Posterior cingulate gyrus (tissue), 11 donors: ENCODE measurements around the gene PPP1R36.

Experiments used
- DNase-seq, 10 donors: peaks; one replicate each; pipeline versions ENCODE4 v3.0.0 to v3.0.0-alpha.2; 2020 to 2021; ENCODE audit warnings: mixed read lengths in 3 of 10
- intact Hi-C: fragments of 100-400 bp; cut with DNase I; formaldehyde crosslinking; loops from one replicate; pipeline ENCODE4 v1.15.1; 2023

The PPP1R36 gene, protein sequence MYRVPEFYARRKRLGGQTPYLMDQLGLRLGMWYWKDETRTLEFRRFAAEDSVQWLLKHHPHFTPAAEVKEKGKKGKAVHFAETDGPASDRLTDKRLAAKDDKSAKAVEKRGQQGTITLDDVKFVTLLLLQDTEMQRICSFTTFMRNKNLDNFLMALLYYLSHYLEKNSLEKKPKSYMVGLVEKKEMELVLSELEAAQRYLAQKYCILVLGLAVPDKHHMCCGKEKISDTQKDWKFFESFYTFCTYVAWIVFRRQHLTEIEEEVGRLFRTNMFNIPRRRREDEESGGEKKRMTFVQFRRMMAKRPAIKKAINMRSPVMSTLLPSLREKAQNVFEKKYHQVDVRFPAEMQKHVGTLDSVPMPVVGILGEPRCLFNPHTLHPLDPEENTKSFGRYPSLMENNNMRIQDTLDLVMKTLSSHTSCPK

DNA sequence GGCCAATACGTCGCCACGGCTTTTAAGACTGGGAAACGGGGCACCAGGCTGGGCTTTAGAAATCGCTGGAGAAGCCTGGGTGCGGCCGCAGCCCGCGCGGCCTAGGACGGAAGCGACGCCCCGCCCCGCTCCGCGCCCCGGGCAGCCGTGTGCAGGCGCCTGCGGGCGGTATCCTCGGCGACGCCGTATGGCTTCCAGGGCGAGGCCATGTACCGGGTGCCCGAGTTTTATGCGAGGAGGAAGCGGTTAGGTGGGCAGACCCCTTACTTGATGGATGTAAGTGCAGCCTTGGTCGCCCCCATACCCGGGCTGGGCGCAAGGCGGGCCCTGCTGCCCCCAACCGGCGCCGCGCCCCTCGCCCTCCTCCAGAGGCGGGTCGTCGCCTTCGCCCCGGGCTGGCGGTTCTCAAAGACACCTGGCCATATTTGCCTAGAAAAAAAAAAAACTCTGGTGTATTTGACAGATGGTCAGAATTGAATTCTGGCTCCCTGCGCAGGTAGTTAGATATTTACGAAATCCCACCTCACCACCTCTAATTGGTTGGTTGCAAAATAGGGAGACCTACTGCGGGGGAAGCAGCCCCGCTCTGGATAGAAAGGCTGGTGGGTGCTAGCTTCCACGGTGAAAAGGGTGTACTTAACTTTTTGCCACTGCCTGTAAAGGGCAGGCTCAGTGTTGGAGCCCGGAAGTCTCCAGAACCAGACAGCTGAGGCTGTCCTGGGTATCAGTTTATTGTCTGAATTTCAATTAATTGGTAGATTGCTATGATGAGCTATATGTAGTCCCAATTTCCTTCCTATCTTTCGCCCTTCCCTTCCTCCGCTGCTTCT, at the start of gene PPP1R36:
TSS of gene PPP1R36 (plus strand) at position 171 of the 830 bp plus-strand sequence. CDS start at position 208, 37 bp downstream.
- peak in 2 of 10 donors; percentile 47 to 79 for DNase-seq
- intact Hi-C loops, result no loop called here

DNA sequence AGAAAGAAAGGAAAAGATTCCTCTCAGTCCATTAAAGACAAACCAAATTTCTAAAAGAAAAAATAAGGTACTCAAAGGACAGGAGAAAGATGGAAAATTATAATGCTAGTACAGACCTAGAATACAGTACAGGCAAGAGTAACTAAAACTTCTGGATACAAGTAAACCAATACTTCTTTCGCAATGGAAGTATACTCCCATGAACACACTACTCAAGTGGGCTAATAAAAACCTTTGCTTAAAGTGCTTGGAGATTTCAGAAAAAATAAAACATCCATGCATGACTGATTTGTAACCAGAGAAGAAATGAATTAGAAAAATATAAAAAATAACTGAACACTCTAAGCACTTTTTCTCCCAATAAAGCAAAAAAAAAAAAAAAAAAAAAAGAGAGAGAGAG, 49.7 kb upstream of the PPP1R36 start:
- intact Hi-C loops, result loop anchor here (5.0 to 10.0 kb wide), 2 partner anchors 42 to 135 kb away; partner anchors contain the start of gene HSPA2
- no peak for DNase-seq

DNA sequence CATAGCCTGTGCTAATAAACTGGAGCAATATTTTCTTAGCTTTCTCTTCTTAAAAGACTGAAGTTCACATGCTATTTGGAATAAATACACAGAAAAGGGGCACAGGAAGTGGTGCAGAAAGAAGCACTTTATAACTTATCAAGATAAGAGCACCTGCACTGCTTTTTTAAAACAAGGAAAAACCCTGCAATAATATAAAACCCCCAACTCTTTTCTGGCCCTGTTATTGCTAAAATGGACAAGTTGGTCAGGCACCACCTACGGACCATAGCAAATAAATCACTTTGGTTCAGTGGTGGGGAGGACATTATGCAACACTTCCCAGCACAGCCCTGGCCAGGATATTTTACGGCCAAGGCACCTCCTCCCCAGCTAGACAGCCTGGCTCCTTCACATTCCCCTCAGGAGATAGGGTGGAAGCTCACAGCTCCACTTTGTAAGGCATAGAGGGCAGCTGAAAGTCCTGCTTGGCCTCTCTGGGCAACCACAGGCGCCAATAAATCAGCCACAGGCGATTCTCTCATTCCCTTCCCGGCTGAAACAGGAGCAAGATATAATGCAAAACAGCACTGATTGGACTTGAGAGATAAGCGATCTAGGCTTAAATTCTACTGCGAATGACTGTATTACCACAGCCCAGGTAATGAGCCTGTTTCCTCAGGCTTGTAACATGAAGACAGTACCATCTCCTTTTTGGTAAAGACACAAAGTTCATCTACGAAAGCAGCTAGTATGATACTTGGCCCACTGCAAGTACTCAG, 48.2 kb upstream of the PPP1R36 start:
- intact Hi-C loops, result loop anchor here (5.0 to 10.0 kb wide), 2 partner anchors 41 to 133 kb away; partner anchors contain the start of gene HSPA2
- peak in 3 of 10 donors; percentile 17 to 80 (median 17) for DNase-seq

DNA sequence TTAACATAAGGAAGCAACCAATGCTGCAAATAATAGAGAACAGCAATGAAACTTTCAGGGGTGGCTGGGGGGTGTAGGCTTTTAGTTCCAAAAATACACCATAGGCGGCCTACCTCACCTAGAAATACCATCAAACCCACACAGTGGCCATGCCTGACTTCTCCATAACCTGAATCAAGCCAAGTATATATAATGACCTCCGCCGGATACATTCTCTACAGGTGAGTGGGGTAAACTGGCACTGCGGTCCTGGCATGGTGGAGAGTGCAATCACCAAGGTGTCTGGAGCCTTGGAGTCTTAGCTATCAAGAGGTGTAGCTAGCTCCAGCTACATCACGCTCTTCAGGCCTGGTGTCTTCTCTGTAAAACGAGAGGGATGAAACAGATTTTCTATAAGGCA, 47.3 kb upstream of the PPP1R36 start:
- no peak for DNase-seq
- intact Hi-C loops, result loop anchor here (5.0 to 10.0 kb wide), 2 partner anchors 40 to 132 kb away; partner anchors contain the start of gene HSPA2

DNA sequence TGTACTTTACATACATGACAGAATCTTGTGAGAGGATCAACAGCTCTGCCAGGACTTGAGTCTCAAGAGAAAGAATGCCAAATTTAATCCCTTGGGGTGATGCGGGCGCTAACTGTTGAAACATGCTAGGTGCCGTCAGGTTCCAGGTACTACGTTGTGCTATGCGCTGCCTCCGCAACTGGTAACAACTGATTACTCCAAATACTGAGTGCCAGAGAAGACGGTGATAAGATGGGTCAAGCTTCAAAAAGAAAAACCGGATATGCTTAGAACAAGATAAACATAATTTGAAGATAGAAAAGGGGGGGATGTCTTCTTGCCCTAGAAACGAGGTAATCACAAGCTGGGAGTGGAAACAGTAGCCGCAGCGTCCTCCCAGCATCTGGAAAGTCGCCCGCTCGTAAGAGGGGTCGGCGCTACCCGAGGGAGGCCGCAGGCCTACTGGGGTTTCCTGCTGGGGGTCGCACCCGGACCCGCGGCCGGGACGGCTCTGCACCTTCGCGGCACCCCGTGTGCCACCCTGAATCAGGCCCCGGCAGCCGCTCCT, 46.8 kb upstream of the PPP1R36 start:
- DNase-seq, result peak in 1 of 10 donors; percentile 33
- intact Hi-C loops, result loop anchor here (5.0 to 10.0 kb wide), 2 partner anchors 39 to 132 kb away; partner anchors contain the start of gene HSPA2

DNA sequence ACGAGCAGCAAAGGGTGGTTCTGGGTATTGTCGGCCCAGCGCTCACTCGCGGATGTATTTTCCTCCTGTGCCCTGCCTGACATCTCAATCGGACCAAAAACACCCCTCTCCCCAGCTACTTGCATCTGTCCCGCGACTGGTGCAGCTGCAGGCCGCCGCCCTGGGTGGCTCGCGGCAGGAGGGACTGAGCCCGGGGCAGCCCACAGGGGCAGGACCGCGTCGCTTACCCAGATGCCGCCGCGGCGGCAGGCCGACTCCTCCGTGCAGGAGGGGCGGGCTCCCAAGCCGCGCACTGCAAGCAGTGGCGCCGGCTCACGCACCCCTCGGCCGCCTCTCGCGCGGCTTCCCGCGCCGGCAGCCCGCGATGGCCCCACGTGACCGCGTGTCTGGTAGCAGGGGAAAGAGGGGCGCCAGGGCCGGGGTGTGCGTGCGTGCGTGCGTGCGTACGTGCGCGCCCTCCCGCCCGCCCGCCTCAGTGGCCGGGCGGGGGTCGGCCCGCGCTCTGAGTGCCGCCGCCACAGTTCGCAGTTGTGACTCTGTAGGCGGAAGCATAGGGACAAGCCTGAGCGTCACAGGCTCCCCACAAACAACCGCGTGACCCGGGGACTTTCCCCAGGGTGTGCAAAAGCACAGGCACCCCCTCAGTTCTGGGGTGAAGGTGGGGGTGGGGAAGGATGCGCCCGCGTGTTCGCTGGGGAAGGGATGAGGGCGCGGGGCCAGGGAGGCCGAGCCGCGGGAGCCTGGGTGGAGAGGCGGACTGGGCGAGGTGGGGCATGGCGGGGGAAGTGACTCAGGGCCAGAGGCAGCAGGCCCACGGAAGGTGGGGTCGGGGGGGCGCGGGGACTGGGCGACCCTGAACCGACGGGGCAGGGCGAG, 46.1 kb upstream of the PPP1R36 start, which contains the start of gene ZBTB25:
TSS of gene ZBTB25 (minus strand) at position 405 of the 876 bp plus-strand sequence. CDS start 13,305 bp downstream, outside the sequence.
- DNase-seq, result peak; percentile 79 to 99 (median 92)
- intact Hi-C loops, result loop anchor here (5.0 to 10.0 kb wide), 2 partner anchors 39 to 131 kb away; partner anchors contain the start of gene HSPA2

DNA sequence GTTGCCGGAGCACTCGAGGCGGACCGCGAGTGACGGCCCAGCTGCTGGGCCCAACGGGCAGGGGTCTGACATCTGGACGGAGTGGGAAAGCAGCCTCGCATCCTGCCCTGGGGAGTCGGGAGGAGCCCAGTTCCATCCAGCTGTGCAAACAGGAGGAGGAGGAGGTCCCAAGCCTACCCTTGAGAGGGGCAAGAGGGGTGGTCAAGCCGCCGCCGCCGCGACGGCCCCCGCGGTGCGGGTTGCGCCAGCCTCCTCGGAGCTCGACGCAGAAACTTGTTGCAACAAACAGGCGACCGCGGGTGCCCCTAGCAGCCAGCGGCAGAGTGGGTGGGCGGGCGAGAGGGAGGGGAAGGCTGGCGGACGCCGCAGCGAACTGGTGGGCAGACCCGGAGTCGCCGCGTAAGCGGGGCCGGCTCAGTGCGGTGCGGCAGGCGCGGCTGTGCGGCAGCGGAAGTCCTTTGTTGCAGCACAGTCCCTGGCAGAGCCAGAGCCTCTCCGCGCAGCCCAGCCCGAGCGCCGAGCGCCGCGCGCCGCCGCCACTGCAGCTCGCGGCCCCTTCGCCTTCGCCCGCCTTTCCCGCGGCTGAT, 45.4 kb upstream of the PPP1R36 start, which contains the start of gene ZBTB1:
TSS of gene ZBTB1 (plus strand) at position 461 of the 587 bp plus-strand sequence. CDS start 16,735 bp downstream, outside the sequence.
- DNase-seq, result peak; percentile 62 to 97 (median 80)
- intact Hi-C loops, result loop anchor here (5.0 to 10.0 kb wide), 2 partner anchors 38 to 130 kb away; partner anchors contain the start of gene HSPA2

DNA sequence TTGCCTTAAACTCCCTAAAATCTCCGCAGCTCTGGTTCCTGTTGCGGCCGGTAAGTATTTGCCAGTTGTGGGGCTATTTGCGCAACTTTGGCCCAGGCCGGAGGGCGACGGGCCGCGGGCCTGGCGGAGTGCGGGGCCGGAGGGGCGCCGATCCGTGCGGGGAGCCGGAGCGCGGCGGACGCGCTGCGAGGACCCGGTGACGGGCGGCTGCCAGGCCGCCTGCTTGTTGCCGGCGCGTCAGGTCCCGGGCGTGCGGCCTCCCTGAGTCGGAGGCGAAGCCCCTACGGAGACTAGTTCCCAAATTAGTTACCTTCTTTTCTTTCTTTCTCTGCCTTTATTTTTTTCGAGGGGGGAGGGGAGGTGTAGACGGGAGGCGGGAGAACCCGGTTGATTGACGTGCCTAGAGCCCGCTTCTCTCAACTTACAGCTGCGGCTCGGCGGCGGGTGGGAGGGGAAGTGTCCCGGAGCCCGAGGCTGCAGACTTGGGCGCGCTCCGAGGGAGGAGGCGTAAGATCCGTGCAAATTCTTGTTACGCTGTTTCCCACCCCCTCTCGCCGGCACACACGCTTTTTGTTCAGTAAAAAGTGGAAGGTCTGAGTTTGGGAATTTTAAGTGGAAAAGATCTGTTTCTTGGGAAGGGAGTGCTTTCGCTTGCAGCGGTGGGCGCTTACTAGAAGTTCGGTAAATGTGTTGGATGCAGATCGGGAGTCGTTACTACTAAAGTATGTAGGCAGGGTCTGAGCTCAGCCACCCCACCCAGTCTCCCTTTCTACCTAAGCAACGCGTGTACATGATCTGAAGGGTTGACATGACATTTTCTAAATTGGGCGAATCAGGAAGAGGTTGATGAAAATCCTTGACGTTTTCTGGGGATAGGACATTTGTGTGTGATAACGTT, 44.6 kb upstream of the PPP1R36 start:
- peak; percentile 77 to 97 (median 84) for DNase-seq
- intact Hi-C loops, result loop anchor here (5.0 to 10.0 kb wide), 2 partner anchors 37 to 130 kb away; partner anchors contain the start of gene HSPA2

DNA sequence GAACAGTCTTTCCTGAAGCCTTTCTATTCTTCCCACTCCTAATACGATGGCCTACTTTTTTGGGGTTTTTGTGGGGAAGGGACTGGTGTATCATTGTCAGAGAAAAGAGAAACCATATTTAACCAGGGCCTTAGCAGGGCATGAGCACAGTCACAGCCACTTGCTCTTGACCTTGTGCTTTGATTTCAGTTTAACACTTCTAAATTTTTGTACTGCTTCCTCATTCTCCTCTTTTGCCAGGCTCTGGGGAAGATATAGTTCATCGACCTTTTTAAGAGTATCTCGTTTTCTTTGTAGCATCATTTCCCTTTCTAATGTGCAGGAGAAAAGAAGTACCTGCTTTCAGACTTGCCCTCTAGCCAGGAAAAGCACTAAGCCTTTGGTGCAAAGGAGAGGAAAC, 43.0 kb upstream of the PPP1R36 start:
- DNase-seq, result no peak
- intact Hi-C loops, result loop anchor here (10.0 kb wide), 1 partner anchor 128 kb away; no protein-coding TSS in a partner anchor

DNA sequence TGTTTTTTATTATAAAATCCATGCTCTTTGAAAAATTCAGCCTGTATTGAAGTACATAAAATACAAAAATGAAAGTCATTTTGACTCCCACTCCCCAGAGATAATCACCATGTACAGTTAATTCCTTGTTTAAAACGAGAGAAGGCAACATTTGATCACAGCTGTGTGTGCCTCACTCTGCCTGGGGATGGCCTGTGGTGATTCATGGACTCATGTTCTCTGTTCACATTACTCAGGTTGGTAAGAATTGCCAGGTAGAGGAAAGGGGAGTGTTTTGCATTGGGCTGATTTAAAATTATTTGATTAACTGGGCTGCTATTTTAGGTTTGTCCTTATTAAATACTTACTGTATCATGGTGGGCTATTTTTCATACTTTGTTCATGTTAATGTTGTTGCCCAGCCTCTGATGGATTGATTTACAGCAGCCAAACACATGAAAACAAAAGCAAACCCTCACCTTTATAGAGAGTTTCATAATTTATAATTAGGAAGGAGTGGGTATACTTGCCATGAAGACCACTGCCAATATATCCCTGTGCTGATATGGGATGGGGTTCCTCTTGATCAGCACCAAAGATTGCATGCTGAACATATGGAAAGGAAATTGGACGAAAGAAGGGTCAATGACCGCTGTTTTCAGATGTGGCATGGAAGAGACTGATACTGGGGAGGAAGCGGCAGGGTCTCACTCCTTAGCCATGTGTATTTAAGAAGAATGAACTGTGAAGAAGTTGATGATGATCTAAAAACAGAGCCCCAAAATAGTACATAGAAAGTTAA, 42.2 kb upstream of the PPP1R36 start:
- intact Hi-C loops, result loop anchor here (10.0 kb wide), 1 partner anchor 127 kb away; no protein-coding TSS in a partner anchor
- no peak for DNase-seq

DNA sequence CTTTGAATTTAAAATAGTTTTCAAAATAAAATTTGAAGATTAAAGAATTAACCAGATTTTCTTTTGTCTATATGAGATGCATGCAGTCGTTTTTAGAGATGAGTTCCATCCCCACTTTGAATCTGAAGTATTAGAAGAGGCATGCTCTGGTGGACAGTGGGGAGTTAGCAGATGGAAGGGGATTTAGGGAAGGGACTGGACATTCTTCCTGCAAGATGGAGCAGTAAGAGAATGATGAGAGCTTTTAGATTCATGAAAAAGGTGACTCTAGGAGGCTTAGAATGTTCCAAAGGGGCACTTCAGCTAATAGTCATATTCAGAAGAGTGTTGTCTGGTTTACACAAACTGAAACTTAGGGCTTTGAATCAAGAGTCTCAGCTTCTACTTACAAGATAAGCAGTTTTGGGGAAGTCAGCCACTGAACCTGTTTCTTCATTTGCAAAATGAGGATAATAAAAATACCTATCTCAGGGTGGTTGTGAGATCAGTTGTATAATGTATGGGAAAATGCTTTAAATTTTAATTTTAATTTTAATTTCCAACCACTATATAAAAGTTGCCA, 41.5 kb upstream of the PPP1R36 start:
- intact Hi-C loops, result loop anchor here (10.0 kb wide), 1 partner anchor 127 kb away; no protein-coding TSS in a partner anchor
- no peak for DNase-seq

DNA sequence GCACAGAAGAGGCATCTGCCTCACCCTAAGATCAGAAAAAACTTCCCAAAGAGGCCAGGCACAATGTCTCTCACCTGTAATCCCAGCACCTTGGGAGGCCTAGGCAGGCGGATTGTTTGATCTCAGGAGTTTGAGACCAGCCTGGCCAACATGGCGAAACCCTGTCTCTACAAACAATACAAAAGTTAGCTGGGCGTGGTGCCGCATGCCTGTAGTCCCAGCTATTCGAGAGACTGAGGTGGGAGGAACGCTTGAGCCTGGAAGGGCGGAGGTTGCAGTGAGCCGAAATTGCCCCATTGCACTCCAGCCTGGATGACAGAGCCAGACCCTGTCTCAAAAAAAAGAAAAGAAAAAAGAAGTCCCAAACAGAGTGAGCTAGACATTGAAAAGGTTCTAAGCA, 40.7 kb upstream of the PPP1R36 start:
- no peak for DNase-seq
- intact Hi-C loops, result loop anchor here (10.0 kb wide), 1 partner anchor 126 kb away; no protein-coding TSS in a partner anchor

DNA sequence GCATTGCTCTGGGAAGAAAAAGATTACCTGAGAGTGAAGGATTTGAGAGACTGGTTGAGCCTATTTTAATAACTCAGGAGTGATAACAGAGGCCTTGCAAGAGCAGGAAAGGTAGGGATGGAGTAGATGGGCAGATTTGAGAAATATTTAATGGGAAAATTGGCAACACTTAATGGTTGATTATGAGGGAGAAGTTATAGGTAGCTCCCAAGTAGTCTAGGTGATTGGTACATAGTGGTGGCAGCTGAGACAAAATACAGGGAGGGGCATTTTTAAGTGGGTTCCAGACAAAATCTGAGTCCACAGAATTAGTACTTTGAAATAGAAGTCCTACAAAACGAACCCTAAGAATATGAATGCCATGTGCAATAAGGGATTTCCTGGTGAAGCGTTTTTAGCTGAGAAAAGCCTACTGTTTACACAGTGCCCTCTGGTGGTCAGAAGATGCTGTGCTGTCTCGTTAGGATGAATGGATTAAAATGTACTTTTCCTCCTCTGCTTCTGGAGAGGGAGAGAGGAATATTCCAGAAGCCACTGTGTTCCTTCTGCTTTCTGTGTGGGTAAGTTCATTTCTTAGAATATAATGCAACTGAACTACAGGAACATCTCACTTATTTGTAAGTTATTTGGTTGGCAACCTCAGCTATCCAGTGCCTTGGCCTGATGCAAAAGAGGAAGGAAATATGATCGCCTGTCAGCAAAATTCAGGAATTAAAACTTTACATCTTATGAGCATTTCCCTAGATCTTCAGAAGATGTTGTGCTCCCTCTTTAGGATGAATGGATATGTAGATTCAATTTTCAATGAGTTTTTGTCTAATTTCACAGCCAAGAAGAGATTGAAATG, 38.7 kb upstream of the PPP1R36 start:
- peak in 6 of 10 donors; percentile 17 to 87 (median 64) for DNase-seq

DNA sequence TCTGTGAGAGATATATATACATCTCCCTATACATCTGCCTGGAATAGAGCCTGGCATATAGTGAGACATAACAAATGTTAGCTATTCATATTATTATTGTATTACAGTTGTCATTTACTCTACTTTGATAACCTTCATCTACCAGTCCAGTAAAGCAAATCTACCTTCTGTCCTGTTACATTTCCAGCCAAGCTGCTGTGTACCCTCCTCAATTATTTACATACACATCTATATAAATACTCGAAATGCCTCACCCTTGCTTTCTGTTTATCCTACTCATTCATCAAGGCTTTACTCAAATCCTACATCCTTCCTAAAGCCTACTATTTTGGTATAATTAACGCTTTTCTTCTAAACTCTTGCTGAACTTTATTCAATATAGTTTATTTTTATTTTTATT, 36.5 kb upstream of the PPP1R36 start:
- intact Hi-C loops, result no loop called here
- DNase-seq, result no peak

More for the DNA sequence above, 38.7 kb upstream of the PPP1R36 start:
- intact Hi-C loops, result loop anchor here (2.0 kb wide), 1 partner anchor 170 kb away; no protein-coding TSS in a partner anchor
